MCF 10A (cell line): ENCODE measurements around the gene RASSF7. TPM values are rescaled to one million over a fixed set of nuclear protein-coding genes. Genes with fewer than 3 reads are reported as not detected.

Source experiments
- BruUV-seq: library from RNA; stranded (reverse); fragments of 400-500 nt; replicated peaks from 2 replicates; lab custom pipeline; 2021; lab: Mats Ljungman, UMichigan
- CTCF ChIA-PET: fragments of 300-600 bp; sonication (Branson Sonifier 250); formaldehyde crosslinking; extraction: SDS; loops from one replicate; lab custom pipeline; 2021; ENCODE audit warnings: antibody characterized with exemption, inconsistent platforms; lab: Yijun Ruan, JAX
- POLR2A ChIA-PET: fragments of 300-600, 350-650 bp; sonication (Branson Sonifier 250); formaldehyde crosslinking; extraction: SDS; loops from one replicate; lab custom pipeline; 2020; ENCODE audit warnings: antibody characterized with exemption, inconsistent platforms; lab: Yijun Ruan, JAX
- DNase-seq: peaks from one replicate; pipeline ENCODE4 v3.0.0-alpha.2; 2018; ENCODE audit not compliant: unreplicated experiment
- H3K27ac Mint-ChIP-seq: one replicate; pipeline ENCODE4 v1.8.0; 2022; ENCODE audit warnings: mild to moderate bottlenecking, low read depth, mixed read lengths; ENCODE audit not compliant: unreplicated experiment
- H3K27me3 Mint-ChIP-seq: one replicate; pipeline ENCODE4 v1.8.0; 2022; ENCODE audit warnings: mixed read lengths; ENCODE audit not compliant: insufficient read depth, unreplicated experiment
- H3K36me3 Mint-ChIP-seq: one replicate; pipeline ENCODE4 v1.8.0; 2022; ENCODE audit warnings: mild to moderate bottlenecking, moderate library complexity, mixed read lengths; ENCODE audit not compliant: insufficient read depth, unreplicated experiment
- H3K4me1 Mint-ChIP-seq: one replicate; pipeline ENCODE4 v1.8.0; 2022; ENCODE audit warnings: mixed read lengths; ENCODE audit not compliant: insufficient read depth, unreplicated experiment
- H3K4me3 Mint-ChIP-seq: one replicate; pipeline ENCODE4 v1.8.0; 2022; ENCODE audit warnings: mild to moderate bottlenecking, moderate library complexity, mixed read lengths; ENCODE audit not compliant: unreplicated experiment
- H3K9me3 Mint-ChIP-seq: one replicate; pipeline ENCODE4 v1.8.0; 2022; ENCODE audit warnings: mixed read lengths; ENCODE audit not compliant: unreplicated experiment
- CTCF ChIP-seq: fragments of 200-600 bp; IDR thresholded peaks from one replicate; pipeline ENCODE4 v1.8.0; 2022; ENCODE audit warnings: antibody characterized with exemption, mild to moderate bottlenecking; ENCODE audit not compliant: unreplicated experiment
- intact Hi-C: fragments of 100-400 bp; cut with micrococcal nuclease; formaldehyde crosslinking; loops from 2 replicates; pipeline ENCODE4 v1.14.1; 2022
- total RNA-seq: library from RNA; stranded (reverse); gene quantifications from 2 replicates; pipeline ENCODE4 v1.2.3, GENCODE V29; 2022

The RASSF7 gene
- total RNA-seq, 1 experiment from 2014 or later = 13.3 TPM

DNA sequence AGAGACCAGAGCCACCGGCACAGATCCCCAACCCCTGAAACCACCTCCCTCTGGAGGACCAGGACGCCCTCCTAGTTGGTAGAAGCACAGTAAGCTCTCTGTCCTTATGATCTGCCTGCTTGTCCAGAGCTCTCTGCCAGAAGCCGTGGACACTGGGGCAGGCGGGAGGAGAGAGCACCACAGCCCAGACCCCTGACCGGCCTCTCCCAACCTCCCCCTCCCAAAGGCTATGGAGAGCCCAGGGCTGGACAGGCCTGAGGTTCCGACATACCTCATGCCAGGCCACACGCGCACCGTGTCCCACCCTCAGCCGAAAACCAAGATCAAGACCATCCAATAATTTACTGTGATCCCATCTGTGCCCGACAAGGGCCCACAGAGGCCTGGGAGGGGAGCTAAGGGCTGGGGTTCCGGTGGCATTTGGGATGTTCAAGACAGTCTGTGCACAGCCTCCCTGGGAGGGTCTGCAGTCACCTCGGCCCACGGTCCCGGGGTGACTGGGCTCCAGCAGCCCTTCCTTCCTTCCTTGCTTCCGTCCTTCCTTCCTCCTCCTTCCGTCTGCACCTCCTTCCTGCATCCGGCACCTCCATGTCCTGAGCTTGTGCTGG lies 28.7 kb upstream of the RASSF7 start:
- no peak overlapping the region for H3K4me3 Mint-ChIP-seq
- no peak for DNase-seq
- H3K4me1 Mint-ChIP-seq = no peaks in the 10 kb centered on the region
- CTCF ChIA-PET = interaction anchor here (1.2 to 3.6 kb wide), 2 partner anchors 13 to 14 kb away, joined by 4 to 23 read pairs; no protein-coding TSS in a partner anchor
- no peaks in the 10 kb centered on the region for H3K27me3 Mint-ChIP-seq
- BruUV-seq = TSS peak; percentile 55
- peaks cover 35% of the 10 kb centered on the region for H3K36me3 Mint-ChIP-seq
- POLR2A ChIA-PET = no interaction called here
- H3K9me3 Mint-ChIP-seq = no peaks in the 10 kb centered on the region
- intact Hi-C loops = no loop called here
- no peak overlapping the region for H3K27ac Mint-ChIP-seq
- TF ChIP-seq CTCF = no peak

- H3K4me1 Mint-ChIP-seq = no peaks in the 10 kb centered on the region
- POLR2A ChIA-PET = interaction anchor here (1.2 kb wide), 1 partner anchor 11 kb away, joined by 5 read pairs; no protein-coding TSS in a partner anchor
- DNase-seq = no peak
- no peaks in the 10 kb centered on the region for H3K27me3 Mint-ChIP-seq
- TF ChIP-seq CTCF = no peak
- CTCF ChIA-PET = interaction anchor here (1.2 to 3.6 kb wide), 2 partner anchors 14 to 15 kb away, joined by 4 to 23 read pairs; no protein-coding TSS in a partner anchor
- H3K9me3 Mint-ChIP-seq = no peaks in the 10 kb centered on the region
- H3K36me3 Mint-ChIP-seq = peaks cover 35% of the 10 kb centered on the region
- no peak overlapping the region for H3K4me3 Mint-ChIP-seq
- no peak overlapping the region for H3K27ac Mint-ChIP-seq
- intact Hi-C loops = no loop called here
- BruUV-seq = no TSS peak
These were observed 28.2 kb upstream of the RASSF7 start for GRCh38 chr11:532527-532985.

DNA sequence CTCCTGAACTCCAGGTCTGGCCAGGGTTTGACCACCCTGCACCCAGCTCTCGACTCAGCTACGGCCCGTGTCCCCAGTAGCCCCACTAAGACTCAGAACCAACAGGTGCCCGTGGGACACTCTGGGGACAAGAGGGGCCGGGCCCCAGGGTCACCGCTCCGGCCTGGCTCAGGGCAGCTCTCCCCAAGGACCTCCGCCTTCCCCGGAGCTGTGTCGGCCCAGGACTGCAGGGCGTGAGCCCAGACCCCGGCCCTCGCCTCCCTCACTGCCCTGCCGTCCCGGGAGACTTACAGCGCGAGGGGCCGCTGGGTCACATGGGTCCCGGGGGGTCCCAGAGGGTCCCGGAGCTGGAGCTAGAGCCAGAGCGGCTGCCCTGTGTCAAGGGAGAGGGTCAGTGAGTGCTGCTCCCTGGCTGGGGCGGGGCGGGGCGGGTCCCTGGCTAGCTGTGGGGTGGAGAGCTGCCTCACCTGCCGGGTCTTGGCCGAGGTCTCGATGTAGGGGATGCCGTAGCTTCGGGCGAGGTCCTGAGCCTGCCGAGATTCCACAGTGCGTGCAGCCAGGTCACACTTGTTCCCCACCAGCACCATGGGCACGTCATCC lies 27.7 kb upstream of the RASSF7 start:
- Mint-ChIP-seq H3K9me3 (no peaks in the 10 kb centered on the region), H3K27ac (no peak overlapping the region), H3K4me3 (no peak overlapping the region), H3K36me3 (peaks cover 35% of the 10 kb centered on the region), H3K4me1 (no peaks in the 10 kb centered on the region), H3K27me3 (no peaks in the 10 kb centered on the region)
- POLR2A ChIA-PET = interaction anchor here (1.2 to 1.4 kb wide), 2 partner anchors 12 to 125 kb away, joined by 3 to 5 read pairs; no protein-coding TSS in a partner anchor
- CTCF ChIA-PET = interaction anchor here (0.6 to 3.6 kb wide), 2 partner anchors 14 to 55 kb away, joined by 3 to 23 read pairs; no protein-coding TSS in a partner anchor
- no peak for TF ChIP-seq CTCF
- intact Hi-C loops = no loop called here
- no TSS peak for BruUV-seq
- DNase-seq = no peak
